Calu3 (cell line): ENCODE results near the gene MYO9B. TPM values are rescaled to one million over a fixed set of nuclear protein-coding genes. Genes with fewer than 3 reads are reported as not detected.

Experiments used
- BruUV-seq: library from RNA; stranded (reverse); fragments of 400-500 nt; replicated peaks from 2 replicates; lab custom pipeline; 2021; lab: Mats Ljungman, UMichigan
- CTCF ChIA-PET: fragments of 300-600 bp; sonication (Branson Sonifier 250); formaldehyde crosslinking; loops from one replicate; lab custom pipeline; 2022; ENCODE audit warnings: antibody characterized with exemption; lab: Charles Lee
- DNase-seq: peaks from one replicate; pipeline ENCODE4 v3.0.0; 2022
- H3K27ac Mint-ChIP-seq: one replicate; pipeline ENCODE4 v1.8.0; 2022; ENCODE audit warnings: mixed read lengths; ENCODE audit not compliant: unreplicated experiment
- H3K27me3 Mint-ChIP-seq: one replicate; pipeline ENCODE4 v1.8.0; 2022; ENCODE audit warnings: mixed read lengths; ENCODE audit not compliant: unreplicated experiment
- H3K36me3 Mint-ChIP-seq: one replicate; pipeline ENCODE4 v1.8.0; 2022; ENCODE audit warnings: mild to moderate bottlenecking, moderate library complexity, mixed read lengths; ENCODE audit not compliant: insufficient read depth, unreplicated experiment
- H3K4me1 Mint-ChIP-seq: one replicate; pipeline ENCODE4 v1.8.0; 2022; ENCODE audit warnings: mild to moderate bottlenecking, low read depth, mixed read lengths; ENCODE audit not compliant: unreplicated experiment
- H3K4me3 Mint-ChIP-seq: one replicate; pipeline ENCODE4 v1.8.0; 2022; ENCODE audit warnings: mild to moderate bottlenecking, low read depth, moderate library complexity, mixed read lengths; ENCODE audit not compliant: unreplicated experiment
- H3K9me3 Mint-ChIP-seq: one replicate; pipeline ENCODE4 v1.8.0; 2022; ENCODE audit warnings: low read depth, mixed read lengths; ENCODE audit not compliant: unreplicated experiment
- intact Hi-C: fragments of 100-400 bp; cut with micrococcal nuclease; formaldehyde crosslinking; loops from one replicate; pipeline ENCODE4 v1.10.0; 2022; ENCODE audit not compliant: unreplicated experiment
- total RNA-seq: library from RNA; stranded (reverse); gene quantifications from 2 replicates; pipeline ENCODE4 v1.2.3, GENCODE V29; 2022
- TF ChIP-seq, protein P1 (sequence below): fragments of 200-600 bp; IDR thresholded peaks from one replicate; pipeline ENCODE4 v1.8.0; 2022; ENCODE audit warnings: antibody characterized with exemption; ENCODE audit not compliant: unreplicated experiment

The MYO9B gene
- total RNA-seq, 1 experiment from 2014 or later = 38.4 TPM

DNA sequence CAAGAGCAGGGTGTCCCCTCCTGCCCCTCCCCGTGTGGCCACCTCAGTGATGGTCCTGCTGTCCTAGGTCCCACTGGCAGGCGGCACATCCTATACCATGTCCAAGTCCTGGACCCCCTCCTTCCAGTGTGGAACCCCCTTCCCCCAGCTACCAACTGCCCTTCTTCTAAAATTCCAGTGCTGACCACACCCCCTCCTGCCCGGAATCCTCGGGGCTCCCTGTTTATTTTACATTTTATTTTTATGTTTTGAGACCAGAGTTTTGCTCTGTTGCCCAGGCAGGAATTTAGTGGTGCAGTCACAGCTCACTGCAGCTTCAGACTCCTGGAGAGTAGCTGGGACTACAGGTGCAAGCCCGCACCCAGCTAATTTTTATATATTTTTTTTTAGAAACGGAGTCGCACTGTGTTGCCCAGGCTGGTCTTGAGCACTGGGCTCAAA is 48.0 kb upstream of the MYO9B start:
- no peak overlapping the region for H3K4me3 Mint-ChIP-seq
- H3K27ac Mint-ChIP-seq = no peak overlapping the region
- peaks cover 6% of the 10 kb centered on the region for H3K4me1 Mint-ChIP-seq
- H3K9me3 Mint-ChIP-seq = no peaks in the 10 kb centered on the region
- BruUV-seq = no TSS peak
- intact Hi-C loops = no loop called here
- CTCF ChIA-PET = no interaction called here
- H3K36me3 Mint-ChIP-seq = peaks cover 17% of the 10 kb centered on the region
- no peak for DNase-seq
- peaks cover 28% of the 10 kb centered on the region for H3K27me3 Mint-ChIP-seq
- TF ChIP-seq, protein P1, sequence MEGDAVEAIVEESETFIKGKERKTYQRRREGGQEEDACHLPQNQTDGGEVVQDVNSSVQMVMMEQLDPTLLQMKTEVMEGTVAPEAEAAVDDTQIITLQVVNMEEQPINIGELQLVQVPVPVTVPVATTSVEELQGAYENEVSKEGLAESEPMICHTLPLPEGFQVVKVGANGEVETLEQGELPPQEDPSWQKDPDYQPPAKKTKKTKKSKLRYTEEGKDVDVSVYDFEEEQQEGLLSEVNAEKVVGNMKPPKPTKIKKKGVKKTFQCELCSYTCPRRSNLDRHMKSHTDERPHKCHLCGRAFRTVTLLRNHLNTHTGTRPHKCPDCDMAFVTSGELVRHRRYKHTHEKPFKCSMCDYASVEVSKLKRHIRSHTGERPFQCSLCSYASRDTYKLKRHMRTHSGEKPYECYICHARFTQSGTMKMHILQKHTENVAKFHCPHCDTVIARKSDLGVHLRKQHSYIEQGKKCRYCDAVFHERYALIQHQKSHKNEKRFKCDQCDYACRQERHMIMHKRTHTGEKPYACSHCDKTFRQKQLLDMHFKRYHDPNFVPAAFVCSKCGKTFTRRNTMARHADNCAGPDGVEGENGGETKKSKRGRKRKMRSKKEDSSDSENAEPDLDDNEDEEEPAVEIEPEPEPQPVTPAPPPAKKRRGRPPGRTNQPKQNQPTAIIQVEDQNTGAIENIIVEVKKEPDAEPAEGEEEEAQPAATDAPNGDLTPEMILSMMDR = no peak

DNA sequence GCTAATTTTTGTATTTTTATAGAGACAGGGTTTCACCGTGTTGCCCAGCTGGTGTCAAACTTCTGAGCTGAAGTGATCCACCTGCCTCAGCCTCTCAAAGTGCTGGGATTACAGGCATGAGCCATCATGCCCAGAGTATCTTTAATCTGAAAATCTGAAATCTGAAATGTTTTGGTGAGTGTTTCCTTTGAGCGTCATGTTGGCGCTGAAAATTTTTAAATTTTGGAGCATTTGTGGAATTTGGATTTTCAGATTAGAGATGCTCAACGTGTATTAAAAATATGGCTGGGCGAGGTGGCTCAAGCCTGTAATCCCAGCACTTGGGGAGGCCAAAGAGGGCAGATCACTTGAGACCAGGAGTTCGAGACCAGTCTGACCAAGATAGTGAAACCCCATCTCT is 43.8 kb upstream of the MYO9B start:
- intact Hi-C loops = no loop called here
- CTCF ChIA-PET = interaction anchor here (0.6 kb wide), 1 partner anchor 252 kb away, joined by 5 read pairs; no protein-coding TSS in a partner anchor
- BruUV-seq = no TSS peak
- TF ChIP-seq, protein P1 = no peak
- H3K36me3 Mint-ChIP-seq = peaks cover 5% of the 10 kb centered on the region
- no peaks in the 10 kb centered on the region for H3K9me3 Mint-ChIP-seq
- H3K4me1 Mint-ChIP-seq = no peaks in the 10 kb centered on the region
- no peak overlapping the region for H3K27ac Mint-ChIP-seq
- no peak for DNase-seq
- H3K27me3 Mint-ChIP-seq = peaks cover 39% of the 10 kb centered on the region
- no peak overlapping the region for H3K4me3 Mint-ChIP-seq

GRCh38 chr19:17035842-17036424 is 39.6 kb upstream of the MYO9B start:
- no TSS peak for BruUV-seq
- peaks cover 3% of the 10 kb centered on the region for H3K4me1 Mint-ChIP-seq
- H3K4me3 Mint-ChIP-seq = no peak overlapping the region
- DNase-seq = no peak
- H3K27ac Mint-ChIP-seq = no peak overlapping the region
- H3K27me3 Mint-ChIP-seq = peaks cover 57% of the 10 kb centered on the region
- intact Hi-C loops = no loop called here
- no peaks in the 10 kb centered on the region for H3K36me3 Mint-ChIP-seq
- peaks cover 3% of the 10 kb centered on the region for H3K9me3 Mint-ChIP-seq
- TF ChIP-seq, protein P1 = no peak
- CTCF ChIA-PET = interaction anchor here (0.6 to 1.0 kb wide), 2 partner anchors 14 to 113 kb away, joined by 3 read pairs; no protein-coding TSS in a partner anchor

GRCh38 chr19:17036640-17037039 is 38.9 kb upstream of the MYO9B start:
- Mint-ChIP-seq H3K27ac (no peak overlapping the region), H3K4me1 (peaks cover 7% of the 10 kb centered on the region), H3K27me3 (peaks cover 64% of the 10 kb centered on the region), H3K4me3 (no peak overlapping the region), H3K36me3 (no peaks in the 10 kb centered on the region), H3K9me3 (peaks cover 4% of the 10 kb centered on the region)
- TF ChIP-seq, protein P1 = no peak
- CTCF ChIA-PET = interaction anchor here (0.6 kb wide), 1 partner anchor 113 kb away, joined by 3 read pairs; no protein-coding TSS in a partner anchor
- intact Hi-C loops = no loop called here
- DNase-seq = no peak
- BruUV-seq = no TSS peak
